HepG2 (cell line): Measurements from ENCODE around the gene MYL1. TPM values are rescaled to one million over a fixed set of nuclear protein-coding genes. Genes with fewer than 3 reads are reported as not detected.

Experiments used
- ATAC-seq: fragments of 200-7000 bp; cut with Tn5 transposase; 3 replicates; pipeline ENCODE4 v1.9.1; 2020; ENCODE audit warnings: mild to moderate bottlenecking, moderate library complexity
- BruUV-seq: library from RNA; stranded (reverse); fragments of 400-500 nt; replicated peaks from 2 replicates; lab custom pipeline; 2021; lab: Mats Ljungman, UMichigan
- CTCF ChIA-PET: fragments of 300-600 bp; formaldehyde crosslinking; extraction: SDS; loops from one replicate; lab custom pipeline; 2021; ENCODE audit warnings: low total read pairs, inconsistent platforms, low intra/inter-chr PET ratio; lab: Yijun Ruan, JAX
- POLR2A ChIA-PET: fragments of 350-600 bp; sonication (Branson Sonifier 250); formaldehyde crosslinking; loops from one replicate; lab custom pipeline; 2020; ENCODE audit warnings: antibody characterized with exemption, inconsistent platforms; lab: Yijun Ruan, JAX
- DNase-seq: peaks from one replicate; pipeline ENCODE4 v3.0.0-alpha.2; 2015; ENCODE audit warnings: low spot score
- FAIRE-seq: peaks from 3 replicates; lab custom pipeline; 2011; peaks lifted over from hg19 to GRCh38; lab: Jason Lieb, UNC
- H2AFZ ChIP-seq: one replicate; pipeline ENCODE4 v1.6.1; 2011; ENCODE audit warnings: low read length, inconsistent platforms
- H3K27ac ChIP-seq: fragments of 300-600 bp; 3 replicates; pipeline ENCODE4 v1.8.0; 2011; ENCODE audit warnings: mixed run types, mild to moderate bottlenecking, mixed read lengths, low read length, inconsistent platforms; ENCODE audit not compliant: insufficient read depth; ENCODE audit errors: extremely low read length
- H3K27me3 ChIP-seq, 2 experiments: fragments of 200-600 bp in 1 of 2; 2 replicates in 1 of 2; 3 replicates in 1 of 2; pipeline versions ENCODE4 v1.6.0 to v1.8.0; 2011; ENCODE audit warnings: low read length in 2 of 2, mild to moderate bottlenecking in 2 of 2, moderate library complexity in 2 of 2, inconsistent platforms in 1 of 2; ENCODE audit not compliant: insufficient read depth in 2 of 2, control insufficient read depth in 1 of 2
- H3K36me3 ChIP-seq, 2 experiments: fragments of 200-600 bp in 1 of 2; replicated peaks in 1 of 2; 2 replicates in 1 of 2; 3 replicates in 1 of 2; pipeline versions ENCODE4 v1.5.1 to v1.8.0; 2011; ENCODE audit warnings: low read length in 2 of 2, inconsistent platforms in 1 of 2; ENCODE audit not compliant: insufficient read depth in 2 of 2, control insufficient read depth in 1 of 2
- H3K4me1 ChIP-seq: 2 replicates; pipeline ENCODE4 v1.5.1; 2012; ENCODE audit warnings: low read length, inconsistent platforms; ENCODE audit not compliant: insufficient read depth
- H3K4me2 ChIP-seq: 2 replicates; pipeline ENCODE4 v1.6.0; 2011; ENCODE audit warnings: low read depth, low read length, inconsistent platforms
- H3K4me3 ChIP-seq, 3 experiments: fragments of 200-600 bp in 1 of 3; sonication (generic), shearing (Covaris generic) in 1 of 3; replicated peaks in 1 of 3; 2 replicates each; pipeline ENCODE4 v1.5.1; 2011 to 2016; ENCODE audit warnings: low read length in 3 of 3, inconsistent platforms in 2 of 3, low read depth in 2 of 3, mild to moderate bottlenecking in 2 of 3, control low read depth in 1 of 3, mixed read lengths in 1 of 3; ENCODE audit not compliant: insufficient read depth in 1 of 3
- H3K79me2 ChIP-seq: one replicate; pipeline ENCODE4 v1.6.1; 2011; ENCODE audit warnings: low read length, inconsistent platforms; ENCODE audit not compliant: insufficient read depth
- H3K9ac ChIP-seq: 2 replicates; pipeline ENCODE4 v1.6.0; 2011; ENCODE audit warnings: mild to moderate bottlenecking, low read depth, low read length, inconsistent platforms; ENCODE audit not compliant: insufficient read depth
- H3K9me3 ChIP-seq: 2 replicates; pipeline ENCODE4 v1.5.1; 2012; ENCODE audit warnings: mild to moderate bottlenecking, low read length
- H4K20me1 ChIP-seq: 2 replicates; pipeline ENCODE4 v1.6.0; 2011; ENCODE audit warnings: inconsistent platforms, mild to moderate bottlenecking, low read length, moderate library complexity; ENCODE audit not compliant: insufficient read depth
- ERF ChIP-seq: IDR thresholded peaks from 2 replicates; pipeline ENCODE4 v1.6.1; 2018; ENCODE audit warnings: missing biosample characterization, missing genetic modification reagents
- GLI4 ChIP-seq: sonication (generic); formaldehyde crosslinking; IDR thresholded peaks from 2 replicates; pipeline ENCODE4 v1.5.1; 2020; ENCODE audit warnings: missing genetic modification reagents, mild to moderate bottlenecking, moderate library complexity, borderline replicate concordance
- KDM3A ChIP-seq: IDR thresholded peaks from 2 replicates; pipeline ENCODE4 v1.6.1; 2018; ENCODE audit warnings: low read depth, missing compliant biosample characterization
- NFYB ChIP-seq: sonication (generic); formaldehyde crosslinking; IDR thresholded peaks from 2 replicates; pipeline ENCODE4 v1.4.0; 2020; ENCODE audit warnings: missing genetic modification reagents
- STAG1 ChIP-seq: sonication (generic); formaldehyde crosslinking; IDR thresholded peaks from 2 replicates; pipeline ENCODE4 v1.4.0; 2020; ENCODE audit warnings: missing genetic modification reagents
- ZNF431 ChIP-seq: sonication (generic); formaldehyde crosslinking; IDR thresholded peaks from 2 replicates; pipeline ENCODE4 v1.9.0; 2022; ENCODE audit warnings: missing genetic modification reagents, low read depth, mild to moderate bottlenecking, borderline replicate concordance
- WGBS: methylation state at CpG from one replicate; pipeline ENCODE4 v1.1.6; 2017; ENCODE audit warnings: low lambda C conversion rate; 5-methylcytosine and 5-hydroxymethylcytosine counted together
- in situ Hi-C: cut with HindIII; loops from 2 replicates; pipeline ENCODE4 v1.10.0; 2017; ENCODE audit warnings: low pct_unique_long_range_greater_than_20kb; ENCODE audit not compliant: extremely low pct_ligation_motif_present
- intact Hi-C: fragments of 100-400 bp; cut with micrococcal nuclease; formaldehyde crosslinking; loops from one replicate; pipeline ENCODE4 v1.10.0; 2022; ENCODE audit not compliant: unreplicated experiment
- polyA plus RNA-seq, 8 experiments: library from polyadenylated mRNA; depleted of rRNA in 3 of 8; stranded (reverse) in 7 of 8; unstranded in 1 of 8; fragments of >200 nt; fragmentation: Illumina TruSeq in 4 of 8; extraction: Trizol in 4 of 8; gene quantifications; 2 replicates each; pipeline versions ENCODE4 v1.2.1 to v1.2.3, GENCODE V29; 2011 to 2016; ENCODE audit warnings: low read depth in 4 of 8, missing spikeins in 1 of 8, mixed read lengths in 1 of 8; ENCODE audit not compliant: insufficient read depth in 1 of 8
- total RNA-seq, 5 experiments: library from RNA; depleted of rRNA; stranded (reverse); fragments of >200 nt; fragmentation: Illumina TruSeq; extraction: Trizol; gene quantifications; 2 replicates each; pipeline ENCODE4 v1.2.3, GENCODE V29; 2016; ENCODE audit warnings: low read depth in 1 of 5
- TF ChIP-seq, protein P1 (sequence below): sonication (generic); formaldehyde crosslinking; IDR thresholded peaks from 2 replicates; pipeline ENCODE4 v1.5.0; 2020; ENCODE audit warnings: mild to moderate bottlenecking, missing genetic modification reagents
- TF ChIP-seq, protein P2 (sequence below): sonication (generic); formaldehyde crosslinking; IDR thresholded peaks from 2 replicates; pipeline ENCODE4 v1.5.0; 2020; ENCODE audit warnings: missing genetic modification reagents
- TF ChIP-seq, protein P3 (sequence below): sonication (generic); formaldehyde crosslinking; IDR thresholded peaks from 2 replicates; pipeline ENCODE4 v1.5.0; 2020; ENCODE audit warnings: mild to moderate bottlenecking, missing genetic modification reagents, moderate library complexity

MYL1 gene
- total and polyA plus RNA-seq, 2 of the 13 experiments (the other 11 are each of a cell fraction or from before 2014, with no cell fraction given): not detected

DNA sequence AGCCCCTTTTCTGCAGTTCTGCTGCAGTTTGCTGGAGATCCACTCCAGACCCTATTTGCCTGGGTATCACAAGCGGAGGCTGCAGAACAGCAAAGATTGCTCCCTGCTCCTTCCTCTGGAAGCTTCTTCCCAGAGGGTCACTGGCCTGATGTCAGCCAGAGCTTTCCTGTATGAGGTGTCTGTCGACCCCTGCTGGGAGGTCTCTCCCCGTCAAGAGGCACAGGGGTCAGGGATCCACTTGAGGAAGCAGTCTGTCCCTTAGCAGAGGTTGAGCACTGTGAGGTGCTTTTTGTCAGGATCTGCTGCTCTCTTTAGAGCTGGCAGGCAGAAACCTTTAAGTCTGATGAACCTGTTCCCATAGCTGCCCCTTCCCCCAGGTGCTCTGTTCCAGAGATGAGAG, 42.0 kb upstream of the MYL1 start (continued):
- TF ChIP-seq, protein P1, sequence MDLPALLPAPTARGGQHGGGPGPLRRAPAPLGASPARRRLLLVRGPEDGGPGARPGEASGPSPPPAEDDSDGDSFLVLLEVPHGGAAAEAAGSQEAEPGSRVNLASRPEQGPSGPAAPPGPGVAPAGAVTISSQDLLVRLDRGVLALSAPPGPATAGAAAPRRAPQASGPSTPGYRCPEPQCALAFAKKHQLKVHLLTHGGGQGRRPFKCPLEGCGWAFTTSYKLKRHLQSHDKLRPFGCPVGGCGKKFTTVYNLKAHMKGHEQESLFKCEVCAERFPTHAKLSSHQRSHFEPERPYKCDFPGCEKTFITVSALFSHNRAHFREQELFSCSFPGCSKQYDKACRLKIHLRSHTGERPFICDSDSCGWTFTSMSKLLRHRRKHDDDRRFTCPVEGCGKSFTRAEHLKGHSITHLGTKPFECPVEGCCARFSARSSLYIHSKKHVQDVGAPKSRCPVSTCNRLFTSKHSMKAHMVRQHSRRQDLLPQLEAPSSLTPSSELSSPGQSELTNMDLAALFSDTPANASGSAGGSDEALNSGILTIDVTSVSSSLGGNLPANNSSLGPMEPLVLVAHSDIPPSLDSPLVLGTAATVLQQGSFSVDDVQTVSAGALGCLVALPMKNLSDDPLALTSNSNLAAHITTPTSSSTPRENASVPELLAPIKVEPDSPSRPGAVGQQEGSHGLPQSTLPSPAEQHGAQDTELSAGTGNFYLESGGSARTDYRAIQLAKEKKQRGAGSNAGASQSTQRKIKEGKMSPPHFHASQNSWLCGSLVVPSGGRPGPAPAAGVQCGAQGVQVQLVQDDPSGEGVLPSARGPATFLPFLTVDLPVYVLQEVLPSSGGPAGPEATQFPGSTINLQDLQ (CRISPR knock-in tag): no peak
- TF ChIP-seq, protein P2, sequence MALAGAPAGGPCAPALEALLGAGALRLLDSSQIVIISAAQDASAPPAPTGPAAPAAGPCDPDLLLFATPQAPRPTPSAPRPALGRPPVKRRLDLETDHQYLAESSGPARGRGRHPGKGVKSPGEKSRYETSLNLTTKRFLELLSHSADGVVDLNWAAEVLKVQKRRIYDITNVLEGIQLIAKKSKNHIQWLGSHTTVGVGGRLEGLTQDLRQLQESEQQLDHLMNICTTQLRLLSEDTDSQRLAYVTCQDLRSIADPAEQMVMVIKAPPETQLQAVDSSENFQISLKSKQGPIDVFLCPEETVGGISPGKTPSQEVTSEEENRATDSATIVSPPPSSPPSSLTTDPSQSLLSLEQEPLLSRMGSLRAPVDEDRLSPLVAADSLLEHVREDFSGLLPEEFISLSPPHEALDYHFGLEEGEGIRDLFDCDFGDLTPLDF (CRISPR knock-in tag): no peak
- TF ChIP-seq ERF (CRISPR knock-in tag): no peak
- no peak for TF ChIP-seq NFYB (CRISPR knock-in tag)
- TF ChIP-seq ZNF431 (CRISPR knock-in tag): no peak
- TF ChIP-seq STAG1 (CRISPR knock-in tag): peak; percentile 5; the same call in 1 of the 2 replicates
- TF ChIP-seq KDM3A: no peak

DNA sequence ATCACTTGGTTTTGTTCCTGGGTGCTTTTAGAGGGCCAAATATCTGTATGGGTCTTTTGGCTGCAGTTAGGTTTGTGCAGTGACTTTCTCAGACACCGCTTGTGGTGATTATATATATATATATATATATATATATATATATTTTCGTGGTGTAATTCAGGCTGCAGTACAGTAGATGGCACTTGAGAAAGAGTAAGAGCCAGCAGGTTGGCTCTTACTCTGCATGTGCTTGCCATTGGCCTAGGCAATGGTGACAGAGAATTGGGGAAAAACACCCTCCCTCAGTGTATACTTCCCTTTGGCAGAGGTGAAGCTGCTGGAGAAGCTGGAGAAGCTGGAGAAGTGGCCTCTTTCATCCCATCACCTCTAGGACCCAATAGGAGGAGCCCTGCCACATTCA, 22.2 kb upstream of the MYL1 start:
- Histone ChIP-seq H3K79me2 (no peaks in the 10 kb centered on the region), H3K36me3 (no peaks in the 10 kb centered on the region), H3K9ac (no peak overlapping the region), H4K20me1 (no peaks in the 10 kb centered on the region), H3K4me3 (no peak overlapping the region), H3K4me2 (no peak overlapping the region), H2AFZ (no peak overlapping the region), H3K9me3 (no peaks in the 10 kb centered on the region), H3K27ac (no peak overlapping the region), H3K4me1 (no peaks in the 10 kb centered on the region), H3K27me3 (no peaks in the 10 kb centered on the region)
- TF ChIP-seq GLI4 (CRISPR knock-in tag): no peak
- TF ChIP-seq, protein P3, sequence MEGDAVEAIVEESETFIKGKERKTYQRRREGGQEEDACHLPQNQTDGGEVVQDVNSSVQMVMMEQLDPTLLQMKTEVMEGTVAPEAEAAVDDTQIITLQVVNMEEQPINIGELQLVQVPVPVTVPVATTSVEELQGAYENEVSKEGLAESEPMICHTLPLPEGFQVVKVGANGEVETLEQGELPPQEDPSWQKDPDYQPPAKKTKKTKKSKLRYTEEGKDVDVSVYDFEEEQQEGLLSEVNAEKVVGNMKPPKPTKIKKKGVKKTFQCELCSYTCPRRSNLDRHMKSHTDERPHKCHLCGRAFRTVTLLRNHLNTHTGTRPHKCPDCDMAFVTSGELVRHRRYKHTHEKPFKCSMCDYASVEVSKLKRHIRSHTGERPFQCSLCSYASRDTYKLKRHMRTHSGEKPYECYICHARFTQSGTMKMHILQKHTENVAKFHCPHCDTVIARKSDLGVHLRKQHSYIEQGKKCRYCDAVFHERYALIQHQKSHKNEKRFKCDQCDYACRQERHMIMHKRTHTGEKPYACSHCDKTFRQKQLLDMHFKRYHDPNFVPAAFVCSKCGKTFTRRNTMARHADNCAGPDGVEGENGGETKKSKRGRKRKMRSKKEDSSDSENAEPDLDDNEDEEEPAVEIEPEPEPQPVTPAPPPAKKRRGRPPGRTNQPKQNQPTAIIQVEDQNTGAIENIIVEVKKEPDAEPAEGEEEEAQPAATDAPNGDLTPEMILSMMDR (CRISPR knock-in tag): 0 out of 2 replicates have a peak, but pooled peaks have one; percentile 5
- BruUV-seq: no TSS peak
- POLR2A ChIA-PET: no interaction called here
- 11% methylated on average over 2 of the region's 2 CpGs for WGBS
- ATAC-seq: peak; percentile 78
- intact Hi-C loops (loop anchor here (1.0 kb wide), 1 partner anchor 62 kb away; no protein-coding TSS in a partner anchor), in situ Hi-C loops (no loop called here)
- CTCF ChIA-PET: no interaction called here
- FAIRE-seq: no peak
- no peak for DNase-seq
